AG08395 (cell line): Measurements from ENCODE around the gene UCHL5.

Experiments
- DNase-seq: peaks from one replicate; pipeline ENCODE4 v3.0.0; 2012; ENCODE audit warnings: mixed read lengths, low spot score

UCHL5 gene, protein sequence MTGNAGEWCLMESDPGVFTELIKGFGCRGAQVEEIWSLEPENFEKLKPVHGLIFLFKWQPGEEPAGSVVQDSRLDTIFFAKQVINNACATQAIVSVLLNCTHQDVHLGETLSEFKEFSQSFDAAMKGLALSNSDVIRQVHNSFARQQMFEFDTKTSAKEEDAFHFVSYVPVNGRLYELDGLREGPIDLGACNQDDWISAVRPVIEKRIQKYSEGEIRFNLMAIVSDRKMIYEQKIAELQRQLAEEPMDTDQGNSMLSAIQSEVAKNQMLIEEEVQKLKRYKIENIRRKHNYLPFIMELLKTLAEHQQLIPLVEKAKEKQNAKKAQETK

DNA sequence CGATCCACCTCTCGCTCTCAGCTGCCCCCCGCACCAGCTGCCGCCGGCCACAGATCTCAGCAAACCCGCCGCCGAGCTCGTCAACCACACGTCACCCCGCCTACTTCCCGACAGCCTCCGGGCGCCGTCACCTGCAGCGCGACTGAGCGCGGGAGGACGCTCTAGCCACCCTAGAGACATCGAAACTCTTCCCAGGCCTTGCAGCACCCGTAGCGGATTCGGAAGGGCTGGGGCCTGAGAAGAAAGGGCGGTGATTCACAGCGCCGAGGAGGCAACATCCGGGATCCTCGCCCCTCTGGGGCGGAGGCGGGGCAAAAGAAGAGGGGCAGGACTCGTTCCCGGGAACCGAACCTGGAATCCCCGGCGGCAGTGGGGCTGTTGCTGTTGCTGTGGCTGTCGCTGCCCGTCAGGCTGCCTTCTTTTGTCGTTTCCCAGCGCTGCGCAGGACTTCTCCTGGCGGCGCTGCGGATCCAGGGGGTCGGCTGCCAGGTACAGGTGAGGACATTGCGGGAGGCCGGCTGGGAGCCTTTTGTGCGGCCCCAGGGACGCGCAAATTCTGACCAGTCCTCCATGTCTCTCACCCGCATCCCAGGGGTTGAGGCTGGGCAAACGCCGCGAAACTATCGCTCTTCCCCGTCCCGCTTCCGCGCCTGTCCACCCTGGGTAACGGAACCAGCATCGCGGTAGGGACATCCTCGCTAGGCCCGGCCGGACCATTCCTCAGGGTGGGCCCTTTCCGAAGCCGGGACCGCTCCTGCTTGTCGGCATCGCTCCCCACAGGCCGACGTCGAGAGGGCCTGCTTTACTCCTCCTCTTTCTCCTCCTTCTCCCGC, at the start of gene UCHL5, which contains the start of gene RO60:
Gene UCHL5, minus strand, starts transcription at position 79 of the 833 bp plus-strand sequence. CDS start 100 bp downstream, outside the sequence.
Gene RO60, plus strand, starts transcription at position 331 of the 833 bp plus-strand sequence. CDS start 9,443 bp downstream, outside the sequence.
- peak; percentile 95 for DNase-seq

DNA sequence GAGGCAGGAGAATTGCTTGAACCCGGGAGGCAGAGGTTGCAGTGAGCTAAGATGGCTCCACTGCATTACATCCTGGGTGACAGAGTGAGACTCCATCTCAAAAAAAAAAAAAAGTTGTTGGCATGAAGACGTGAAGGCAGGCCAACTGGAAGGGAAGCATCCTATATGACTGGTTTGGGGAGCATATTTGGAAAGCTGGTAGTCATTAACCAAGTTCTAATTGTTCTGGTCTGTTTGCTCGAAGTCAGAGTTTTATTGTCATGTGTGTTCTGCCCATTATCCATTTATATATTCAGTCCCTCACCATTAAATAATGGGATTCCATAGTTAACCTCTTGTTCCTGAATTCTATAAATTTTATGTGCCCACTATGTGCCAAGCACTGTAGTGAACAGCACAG, 49.3 kb upstream of the UCHL5 start:
- DNase-seq: no peak

DNA sequence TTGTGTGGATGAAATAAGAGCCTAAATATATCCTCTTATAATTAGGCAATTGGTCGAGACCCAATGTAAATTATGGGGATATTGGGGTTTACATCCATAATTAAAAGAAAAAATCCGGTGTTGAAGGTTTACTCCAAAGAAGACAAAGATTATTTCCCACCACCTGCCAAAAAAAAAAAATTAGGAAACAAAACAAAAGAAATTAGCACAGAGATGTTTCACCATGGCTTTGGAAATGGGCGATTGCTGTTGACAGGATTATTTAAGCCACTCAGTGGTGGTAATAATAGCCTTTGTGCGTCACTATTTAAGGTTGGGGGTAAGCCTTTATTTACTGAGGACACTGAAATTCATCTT, 46.6 kb upstream of the UCHL5 start:
- DNase-seq: no peak

DNA sequence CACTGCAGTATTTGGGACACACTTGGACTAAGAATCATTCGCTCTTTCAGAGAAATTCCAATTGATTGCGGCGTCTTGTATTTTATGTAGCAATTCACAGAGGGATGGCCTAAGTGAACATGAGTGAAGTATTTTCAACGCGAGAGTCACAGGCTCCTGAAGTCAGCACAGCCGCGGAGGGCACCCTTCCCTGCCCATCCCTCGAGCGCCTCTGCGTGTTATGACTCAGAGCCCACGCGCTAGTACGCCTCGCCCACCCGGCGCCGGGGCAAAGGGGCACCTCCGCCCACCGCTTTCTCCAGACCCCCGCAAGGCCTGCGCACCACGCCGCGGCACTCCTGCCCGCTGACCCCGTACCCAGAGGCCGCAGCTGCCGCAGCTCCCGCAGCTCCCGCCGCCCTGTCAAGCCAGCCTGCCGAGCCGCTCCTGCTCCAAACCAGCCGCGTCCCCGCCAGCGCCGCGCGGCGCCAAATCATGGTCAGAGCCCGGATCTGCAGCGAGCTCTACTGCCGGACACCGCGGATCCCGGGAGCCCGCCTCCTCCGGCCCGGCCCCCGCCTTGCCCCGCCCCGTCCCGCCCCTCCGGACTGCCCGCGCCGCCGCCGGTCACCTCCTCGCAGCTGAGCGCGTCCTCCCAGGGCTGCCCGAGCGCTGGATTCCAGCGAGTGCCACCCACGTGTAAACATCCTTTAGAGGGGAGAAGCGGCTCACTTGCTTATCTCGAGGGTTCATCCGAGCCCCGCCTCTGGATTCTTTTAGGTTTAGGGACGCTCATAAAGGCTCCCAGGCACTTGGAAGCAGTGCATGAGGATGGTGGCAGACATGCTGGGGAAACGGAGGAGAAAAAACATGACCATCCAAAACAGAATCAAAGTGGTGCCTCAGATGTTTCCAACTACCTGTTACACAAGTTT, 46.0 kb upstream of the UCHL5 start, which contains the start of gene GLRX2:
Gene GLRX2, minus strand, starts transcription at position 508 of the 914 bp plus-strand sequence. Its CDS starts 32 bp downstream, at position 476.
- peak; percentile 96 for DNase-seq

DNA sequence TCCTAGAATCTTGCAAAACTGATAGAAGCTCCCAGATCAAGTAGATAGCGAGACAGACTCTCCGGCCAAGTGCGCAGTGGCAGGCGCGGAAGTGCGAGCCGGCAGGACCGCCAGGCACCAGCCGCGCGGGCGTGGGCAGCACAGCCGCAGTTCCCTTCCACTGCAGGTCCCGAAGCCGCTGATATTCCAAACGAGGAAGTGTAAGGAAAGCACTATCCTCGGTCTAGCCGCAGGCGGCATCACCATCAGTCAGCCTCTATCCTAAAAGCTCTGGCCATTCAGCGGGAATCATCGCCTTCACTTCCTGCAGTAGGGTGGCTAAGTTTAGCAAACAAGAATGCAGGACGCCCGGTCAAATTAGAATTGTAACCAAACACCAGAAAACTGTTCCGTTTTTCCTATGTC, 45.3 kb upstream of the UCHL5 start:
- DNase-seq: peak; percentile 40

DNA sequence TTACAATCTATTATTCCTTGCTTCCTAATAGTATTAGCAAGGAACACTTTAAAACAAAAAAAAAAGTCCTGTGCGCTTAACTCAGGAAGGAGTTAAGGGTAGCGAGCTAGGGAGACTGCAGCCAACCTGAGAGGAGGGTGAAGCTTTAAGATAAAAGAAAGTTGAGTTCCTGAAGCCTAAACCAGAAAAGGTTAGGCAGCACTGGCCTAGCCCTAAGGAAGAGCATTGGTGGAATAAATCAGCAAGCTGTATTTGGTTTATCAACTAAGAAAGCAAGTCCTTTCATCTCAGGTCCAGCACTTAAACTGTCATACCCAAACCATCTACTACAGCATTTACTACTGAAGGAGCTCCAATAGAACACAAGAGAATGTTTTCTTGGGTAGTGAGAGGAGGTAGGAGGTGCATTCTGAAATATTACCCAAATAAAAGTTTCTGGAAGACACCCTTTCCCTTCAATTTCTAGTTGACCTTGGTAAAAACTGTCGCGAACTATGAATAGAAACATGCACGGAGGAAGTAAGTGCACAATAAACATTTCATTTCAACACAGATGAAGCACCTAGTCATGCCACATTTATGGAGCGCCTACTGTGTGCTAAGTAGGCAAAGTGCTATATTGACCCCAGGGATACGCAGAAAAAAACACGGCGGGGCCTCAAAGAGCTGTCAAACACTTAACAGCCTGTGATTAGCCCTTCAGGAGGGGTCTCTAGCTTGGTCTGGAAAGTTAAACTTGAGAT, 44.8 kb upstream of the UCHL5 start:
- DNase-seq: peak; percentile 13

DNA sequence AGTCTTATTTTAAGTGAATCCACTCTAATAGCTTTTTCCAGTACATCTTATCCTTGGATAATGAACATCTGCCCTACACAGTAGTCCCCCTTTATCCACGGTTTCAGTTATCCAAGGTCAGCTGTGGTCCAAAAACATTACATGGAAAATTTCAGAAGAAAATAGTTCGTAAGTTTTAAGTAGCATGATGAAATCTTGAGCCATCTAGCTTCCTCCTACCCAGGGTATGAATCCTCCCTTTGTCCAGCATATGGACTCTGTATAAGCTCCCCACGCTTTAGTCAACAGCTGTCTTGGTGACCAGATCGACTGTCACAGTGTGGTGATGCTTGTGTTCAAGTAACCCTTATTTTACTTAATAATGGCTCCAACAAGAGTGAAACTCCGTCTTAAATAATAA, 43.5 kb upstream of the UCHL5 start:
- no peak for DNase-seq

DNA sequence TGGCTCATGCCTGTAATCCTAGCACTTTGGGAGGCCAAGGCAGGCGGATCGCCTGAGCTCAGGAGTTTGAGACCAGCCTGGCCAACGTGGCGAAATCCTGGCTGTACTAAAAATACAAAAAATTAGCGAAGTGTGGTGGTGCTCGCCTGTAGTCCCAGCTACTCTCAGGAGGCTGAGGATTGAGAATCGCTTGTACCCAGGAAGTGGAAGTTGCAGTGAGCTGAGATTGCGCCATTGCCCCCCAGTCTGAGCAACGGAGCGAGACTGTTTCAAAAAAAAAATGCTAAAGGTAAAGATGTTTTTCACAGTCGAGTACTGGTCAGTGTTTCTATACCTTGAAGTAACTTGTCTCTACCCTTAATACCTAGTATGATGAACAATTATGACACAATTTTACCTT, 35.0 kb upstream of the UCHL5 start:
- no peak for DNase-seq

DNA sequence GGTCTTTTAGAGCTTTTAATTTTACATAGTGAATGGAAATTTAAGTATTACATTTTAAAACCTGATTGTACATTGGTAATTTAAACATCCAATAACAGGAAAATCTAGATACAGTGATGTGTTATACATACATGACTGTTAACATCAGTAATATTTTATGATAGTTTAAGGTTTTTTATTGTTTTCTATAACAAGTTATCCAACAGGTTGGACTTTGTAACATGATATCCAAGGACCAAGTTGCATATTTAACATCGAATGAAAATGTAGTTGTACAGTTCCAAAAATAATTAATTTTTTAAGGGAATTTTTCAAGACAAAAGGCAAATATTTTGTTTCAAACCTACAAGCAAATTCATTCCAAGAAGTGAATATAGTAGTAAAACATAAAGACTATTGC, 31.7 kb upstream of the UCHL5 start:
- no peak for DNase-seq

DNA sequence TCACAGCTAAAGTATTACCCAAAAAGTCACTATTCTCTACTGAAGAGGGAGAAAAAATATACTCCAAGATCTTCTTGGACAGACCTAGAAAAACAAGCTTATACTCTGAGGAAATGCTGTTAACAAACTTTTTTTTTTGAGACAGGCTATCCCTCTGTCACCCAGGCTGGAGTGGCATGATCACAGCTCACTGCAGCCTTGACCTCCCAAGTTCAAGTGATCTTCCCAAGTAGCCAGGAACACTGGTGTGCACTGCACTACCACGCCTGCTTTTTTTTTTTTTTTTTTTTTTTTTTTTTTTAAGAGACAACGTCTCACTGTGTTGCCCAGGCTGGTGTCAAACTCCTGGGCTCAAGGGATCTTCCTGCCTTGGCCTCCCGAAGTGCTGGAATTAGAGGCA, 28.7 kb upstream of the UCHL5 start:
- no peak for DNase-seq

DNA sequence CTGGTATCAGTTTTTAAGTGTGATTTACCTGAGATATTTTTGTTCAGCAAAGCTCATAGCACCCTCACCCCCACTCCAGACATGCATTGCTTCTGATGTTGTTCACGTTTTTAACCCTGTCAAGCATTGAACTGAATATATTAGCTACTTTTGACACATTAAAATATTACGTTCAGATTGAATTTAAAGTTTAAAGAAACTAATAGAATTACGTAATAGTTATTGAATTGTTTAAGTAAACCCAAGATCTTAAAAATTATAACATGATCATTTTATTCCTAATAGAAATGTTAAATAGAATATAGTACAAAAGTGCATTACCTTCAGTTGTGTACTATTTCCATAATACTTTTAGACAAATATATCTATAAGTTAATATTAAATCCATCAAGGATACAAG, 27.2 kb upstream of the UCHL5 start:
- no peak for DNase-seq

DNA sequence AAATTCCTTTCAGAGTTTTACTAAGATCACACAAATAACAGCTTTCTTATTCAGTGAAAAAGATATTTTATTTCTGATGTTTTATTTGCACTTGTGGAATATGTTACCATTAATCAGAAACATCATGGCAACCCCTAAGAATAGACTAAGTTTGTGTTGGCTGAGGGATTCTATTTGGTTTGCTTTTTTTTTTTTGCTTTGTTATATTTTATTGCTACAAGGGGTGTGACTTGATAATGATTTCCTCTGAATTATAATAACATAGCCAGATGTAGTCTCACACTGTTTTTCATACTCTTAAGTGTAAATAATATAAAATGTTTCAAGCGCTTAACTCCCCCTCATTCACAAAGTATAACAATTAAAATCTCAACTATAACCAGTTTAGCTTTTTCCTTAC, 26.1 kb upstream of the UCHL5 start:
- no peak for DNase-seq

DNA sequence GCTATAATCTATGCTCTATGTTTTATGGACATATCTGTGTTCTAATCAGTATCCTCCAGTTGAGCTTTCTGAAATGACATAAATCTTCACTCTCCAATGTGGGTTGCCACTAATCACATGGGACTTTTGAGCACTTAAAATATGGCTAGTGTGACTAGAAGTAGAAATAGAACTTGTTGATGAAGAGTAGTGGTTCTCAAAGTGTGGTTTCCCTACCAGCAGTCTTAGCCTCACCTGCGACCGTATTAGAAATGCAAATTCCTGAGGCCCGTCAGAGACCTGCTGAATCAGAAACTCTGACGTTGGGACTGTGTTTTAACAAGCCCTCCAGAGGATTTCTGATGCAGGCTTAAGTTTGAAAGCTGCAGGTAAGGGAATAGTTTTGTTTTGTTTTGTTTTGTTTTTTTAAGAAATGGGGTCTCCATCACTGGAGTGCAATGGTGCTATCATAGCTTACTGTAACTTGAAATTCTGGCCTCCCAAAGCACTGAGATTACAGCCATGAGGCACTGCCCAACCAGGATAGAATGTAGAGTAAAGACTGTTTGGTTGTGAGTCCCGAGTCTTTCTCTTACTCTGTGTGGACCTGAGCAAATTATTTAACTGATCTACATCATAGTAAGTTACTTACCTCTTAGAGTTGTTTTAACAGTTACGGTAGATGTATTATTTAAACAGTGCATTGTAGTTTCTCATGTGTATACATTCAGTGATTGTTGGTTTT, 24.4 kb upstream of the UCHL5 start:
- no peak for DNase-seq

DNA sequence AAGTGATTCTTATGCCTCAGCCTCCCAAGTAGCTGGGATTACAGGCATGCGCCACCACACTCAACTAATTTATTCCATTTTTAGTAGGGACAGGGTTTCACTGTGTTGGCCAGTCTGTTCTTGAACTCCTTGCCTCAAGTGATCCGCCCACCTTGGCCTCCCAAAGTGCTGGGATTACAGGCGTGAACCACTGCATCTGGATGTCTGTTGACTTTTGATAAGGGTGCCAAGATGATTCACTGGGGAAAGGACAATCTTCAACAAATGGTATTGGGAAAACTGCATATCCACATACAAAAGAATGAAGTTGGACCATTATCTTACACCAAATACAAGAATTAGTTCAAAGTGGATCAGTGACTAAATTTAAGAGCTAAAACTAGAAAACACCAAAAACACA, 20.0 kb upstream of the UCHL5 start:
- no peak for DNase-seq

DNA sequence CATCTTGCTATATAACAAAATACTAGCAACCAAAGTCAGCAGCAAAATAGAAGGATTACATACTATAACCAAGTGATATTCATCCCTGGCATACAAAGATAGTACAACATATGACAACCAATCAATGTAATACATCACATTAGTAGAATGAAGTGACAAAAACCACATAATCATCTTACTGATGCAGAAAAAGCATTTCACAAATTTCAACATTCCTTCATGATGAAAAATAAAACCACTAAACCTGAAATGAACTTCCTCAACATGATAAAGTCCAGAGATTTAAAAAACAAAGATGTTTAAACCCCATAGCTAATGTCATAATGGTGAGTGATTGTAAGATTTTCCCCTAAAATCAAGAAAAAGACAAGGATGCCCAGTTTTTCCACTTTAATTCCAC, 18.8 kb upstream of the UCHL5 start:
- peak; percentile 3 for DNase-seq

DNA sequence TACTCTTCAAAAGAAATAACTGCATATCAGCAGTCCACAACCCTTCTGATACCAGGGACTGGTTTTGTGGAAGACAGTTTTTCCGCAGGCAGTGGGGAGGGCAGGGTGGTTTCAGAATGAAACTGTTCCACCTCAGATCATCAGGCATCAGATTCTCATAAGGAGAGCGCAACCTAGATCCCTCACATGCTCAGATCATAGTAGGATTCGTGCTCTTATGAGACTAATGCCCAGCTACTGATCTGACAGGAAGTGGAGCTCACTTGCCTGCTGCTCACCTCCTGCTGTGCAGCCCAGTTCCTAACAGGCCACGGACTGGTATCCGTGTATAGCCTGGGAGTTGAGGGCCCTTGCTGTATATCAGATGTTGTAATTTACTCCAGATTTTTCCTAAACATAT, 11.8 kb upstream of the UCHL5 start:
- DNase-seq: no peak

DNA sequence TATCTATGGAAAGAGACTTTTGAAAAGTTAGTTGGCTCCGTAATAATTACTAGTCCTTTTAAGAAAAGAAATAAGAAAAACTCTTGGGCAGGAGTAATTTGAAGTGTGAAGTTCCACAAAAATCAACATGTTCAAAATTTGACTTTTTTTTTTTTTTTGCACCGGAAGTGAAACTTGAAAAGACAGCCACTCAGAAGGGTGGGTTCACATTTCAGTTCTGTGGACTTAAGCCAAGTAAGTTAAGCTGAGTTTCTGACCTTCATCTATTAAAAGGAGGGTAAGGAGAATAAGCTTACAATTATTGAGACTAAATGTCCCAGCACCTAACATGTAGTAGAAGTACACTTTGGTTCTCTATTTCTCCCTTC, 11.2 kb upstream of the UCHL5 start:
- no peak for DNase-seq

DNA sequence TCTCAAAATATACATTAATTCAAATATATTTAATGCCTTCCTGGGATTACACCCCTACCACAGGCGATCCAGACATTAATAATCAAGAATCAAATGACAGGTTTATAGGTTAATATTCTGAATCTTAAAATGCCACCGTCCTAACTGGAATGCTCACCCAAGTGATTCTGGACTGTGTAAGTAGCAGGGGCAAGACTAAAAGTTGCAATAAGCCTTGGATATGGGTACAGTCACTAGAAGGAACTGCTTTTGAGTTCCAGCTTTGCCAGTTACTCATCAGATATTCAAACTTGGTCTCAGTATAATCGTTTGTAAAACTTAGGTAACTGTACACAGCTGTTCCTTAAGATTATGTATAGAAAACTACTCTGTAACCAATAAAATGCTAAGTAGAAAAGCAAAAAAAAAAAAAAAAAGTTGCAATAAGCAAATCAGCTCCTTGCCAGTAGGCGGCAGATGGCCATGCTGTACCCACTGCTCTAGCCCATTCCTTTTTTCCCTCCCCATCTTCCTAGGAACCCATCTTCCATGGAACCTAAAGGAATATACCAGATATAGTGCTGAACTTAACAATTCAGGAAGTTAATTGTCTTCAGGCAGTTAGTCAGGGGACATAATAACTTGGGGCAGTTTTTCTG, 10.7 kb upstream of the UCHL5 start:
- no peak for DNase-seq

DNA sequence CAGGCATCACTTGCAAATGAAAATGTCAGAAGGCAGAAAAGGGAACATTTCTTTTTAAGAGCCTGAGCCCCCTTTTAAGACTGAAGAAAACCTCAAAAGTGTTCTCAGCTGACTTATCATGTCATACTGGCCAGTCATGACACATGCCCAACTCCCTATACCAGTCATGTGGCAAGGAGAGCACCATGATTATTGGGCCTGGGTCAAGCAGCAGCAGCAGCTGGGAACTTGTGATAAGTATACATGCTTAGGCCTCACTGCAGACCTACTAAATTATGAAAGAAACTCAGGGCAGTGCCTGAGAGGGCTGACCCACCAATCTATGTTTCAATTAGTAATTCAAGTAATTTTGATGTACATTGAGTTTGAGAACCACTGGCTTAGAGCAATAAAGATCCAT, 8.9 kb upstream of the UCHL5 start:
- DNase-seq: no peak

DNA sequence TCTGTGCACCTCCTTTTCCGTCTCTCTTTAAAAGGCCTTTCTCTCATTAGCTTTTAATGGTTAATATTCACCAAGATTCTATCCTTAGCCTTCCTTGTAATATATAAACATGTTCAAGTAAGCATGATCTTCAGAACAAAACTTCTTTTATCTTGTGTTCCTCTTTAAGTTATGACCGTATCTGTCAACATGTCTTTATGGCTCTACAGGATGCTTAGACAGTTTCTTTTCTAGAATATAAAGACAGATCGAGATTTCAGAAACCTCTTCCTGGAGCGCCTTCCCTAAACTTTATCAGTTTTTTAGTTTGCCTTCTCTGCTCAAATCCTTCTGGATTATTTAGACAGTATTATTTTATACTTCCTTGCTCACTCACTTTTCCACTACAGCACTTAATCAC, 7.4 kb upstream of the UCHL5 start:
- DNase-seq: no peak
